Effector memory CD8-positive, alpha-beta T cell (primary cell): ENCODE measurements around the gene SMAD3.
"Not testable (repeated sequence)": the region's sequence is repeated elsewhere in the genome, so short reads cannot be mapped to it uniquely, and the experiment has no call there.

Source experiments
- ATAC-seq: fragments of 150-1000 bp; cut with Tn5 transposase; replicated peaks from 2 replicates; pipeline ENCODE4 v1.10.0; 2021; ENCODE audit warnings: mild to moderate bottlenecking, moderate library complexity
- DNase-seq, 3 experiments: peaks; one replicate each; pipeline ENCODE4 v3.0.0; 2021
- H3K27ac Mint-ChIP-seq, 2 donors: one replicate each; pipeline ENCODE4 v1.8.0; 2022; ENCODE audit warnings: mild to moderate bottlenecking in 2 of 2, mixed read lengths in 2 of 2, moderate library complexity in 2 of 2
- H3K27me3 Mint-ChIP-seq, 2 donors: one replicate each; pipeline ENCODE4 v1.8.0; 2022; ENCODE audit warnings: mixed read lengths in 2 of 2
- H3K36me3 Mint-ChIP-seq: one replicate; pipeline ENCODE4 v1.8.0; 2022; ENCODE audit warnings: mild to moderate bottlenecking, moderate library complexity, mixed read lengths; ENCODE audit not compliant: insufficient read depth
- H3K4me1 Mint-ChIP-seq, 2 donors: one replicate each; pipeline ENCODE4 v1.8.0; 2022; ENCODE audit warnings: low read depth in 2 of 2, mixed read lengths in 2 of 2
- H3K4me3 Mint-ChIP-seq, 2 donors: one replicate each; pipeline ENCODE4 v1.8.0; 2022; ENCODE audit warnings: mild to moderate bottlenecking in 2 of 2, mixed read lengths in 2 of 2, moderate library complexity in 2 of 2
- H3K9me3 Mint-ChIP-seq, 2 donors: one replicate each; pipeline ENCODE4 v1.8.0; 2022; ENCODE audit warnings: mixed read lengths in 2 of 2
- total RNA-seq, 9 experiments: gene quantifications; one replicate each; lab custom pipeline; 2026; lab: John Stamatoyannopoulos, UW

SMAD3 gene
- total RNA-seq, result 20.7 to 338 (median 110) reads per million in 9 experiments

DNA sequence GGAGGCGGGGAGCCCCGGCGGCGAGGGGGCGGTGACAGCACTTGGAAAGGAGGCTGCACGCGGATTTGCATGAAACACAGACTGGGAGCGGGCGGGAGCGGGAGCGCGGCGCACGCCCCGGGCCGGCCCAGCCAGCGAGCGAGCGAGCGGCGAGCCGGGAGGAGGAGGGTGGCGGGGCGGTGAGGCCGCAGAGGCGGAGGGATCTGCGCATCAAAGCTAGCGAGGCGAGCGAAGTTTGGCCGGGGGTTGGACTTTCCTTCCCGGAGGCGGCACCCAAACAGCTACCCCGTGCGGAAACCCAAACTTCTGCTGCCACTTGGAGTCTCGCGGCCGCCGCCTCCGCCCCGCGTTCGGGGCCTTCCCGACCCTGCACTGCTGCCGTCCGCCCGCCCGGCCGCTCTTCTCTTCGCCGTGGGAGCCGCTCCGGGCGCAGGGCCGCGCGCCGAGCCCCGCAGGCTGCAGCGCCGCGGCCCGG is at the start of gene SMAD3:
SMAD3 (plus strand) TSS at position 72 of the 475 bp plus-strand sequence. CDS start 553 bp downstream, outside the sequence.
- ATAC-seq (peak; percentile 62), DNase-seq (peak; percentile 65 to 68 (median 65))
- peaks cover 28% of the 10 kb centered on the region for H3K36me3 Mint-ChIP-seq
- peak within 1 kb of the TSS; percentile 95 to 97 for H3K27ac Mint-ChIP-seq
- H3K9me3 Mint-ChIP-seq, result no peaks in the 10 kb centered on the region
- H3K4me3 Mint-ChIP-seq, result peak within 1 kb of the TSS; percentile 96 to 97
- H3K27me3 Mint-ChIP-seq, result no peaks in the 10 kb centered on the region
- peaks cover 49 to 55% of the 10 kb centered on the region in 2 donors for H3K4me1 Mint-ChIP-seq

- DNase-seq, result no peak
- H3K4me3 Mint-ChIP-seq, result no peak overlapping the region
- H3K27ac Mint-ChIP-seq, result peak overlapping the region in 1 of 2 donors; percentile 57
- H3K27me3 Mint-ChIP-seq, result no peaks in the 10 kb centered on the region
- ATAC-seq, result no peak
- peaks cover 3% of the 10 kb centered on the region for H3K36me3 Mint-ChIP-seq
- H3K4me1 Mint-ChIP-seq, result peaks cover 2 to 3% of the 10 kb centered on the region in 2 donors
- H3K9me3 Mint-ChIP-seq, result no peaks in the 10 kb centered on the region
These were observed 48.1 kb upstream of the SMAD3 start for GRCh38 chr15:67017311-67017710.

GRCh38 chr15:67018026-67018425 is 47.4 kb upstream of the SMAD3 start:
- peaks cover 3% of the 10 kb centered on the region for H3K36me3 Mint-ChIP-seq
- no peaks in the 10 kb centered on the region for H3K9me3 Mint-ChIP-seq
- H3K4me1 Mint-ChIP-seq, result peaks cover 2 to 3% of the 10 kb centered on the region in 2 donors
- ATAC-seq (no peak), DNase-seq (no peak)
- H3K27ac Mint-ChIP-seq, result no peak overlapping the region
- no peaks in the 10 kb centered on the region for H3K27me3 Mint-ChIP-seq
- no peak overlapping the region for H3K4me3 Mint-ChIP-seq

DNA sequence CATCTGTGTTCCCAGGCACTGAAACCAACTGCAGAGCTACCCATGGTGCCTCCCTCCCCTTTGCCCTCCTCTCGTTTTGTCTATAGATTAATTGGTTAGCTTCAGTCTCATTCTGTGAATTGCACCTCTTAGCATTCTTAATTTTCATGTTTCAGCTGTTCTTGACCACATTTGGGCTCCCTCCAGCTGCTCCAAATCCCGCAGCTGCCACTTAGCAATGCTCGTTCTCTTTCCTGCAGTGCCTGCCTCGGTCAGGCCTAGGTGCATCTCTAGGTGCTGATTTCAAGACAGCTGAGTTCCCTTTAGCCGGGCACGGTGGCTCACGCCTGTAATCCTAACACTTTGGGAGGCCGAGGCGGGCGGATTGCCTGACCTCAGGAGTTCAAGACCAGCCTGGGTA is 47.0 kb upstream of the SMAD3 start:
- Mint-ChIP-seq H3K27ac (no peak overlapping the region), H3K4me1 (peaks cover 2 to 3% of the 10 kb centered on the region in 2 donors), H3K4me3 (no peak overlapping the region), H3K9me3 (no peaks in the 10 kb centered on the region), H3K27me3 (no peaks in the 10 kb centered on the region), H3K36me3 (peaks cover 3% of the 10 kb centered on the region)
- no peak for DNase-seq
- ATAC-seq, result no peak

DNA sequence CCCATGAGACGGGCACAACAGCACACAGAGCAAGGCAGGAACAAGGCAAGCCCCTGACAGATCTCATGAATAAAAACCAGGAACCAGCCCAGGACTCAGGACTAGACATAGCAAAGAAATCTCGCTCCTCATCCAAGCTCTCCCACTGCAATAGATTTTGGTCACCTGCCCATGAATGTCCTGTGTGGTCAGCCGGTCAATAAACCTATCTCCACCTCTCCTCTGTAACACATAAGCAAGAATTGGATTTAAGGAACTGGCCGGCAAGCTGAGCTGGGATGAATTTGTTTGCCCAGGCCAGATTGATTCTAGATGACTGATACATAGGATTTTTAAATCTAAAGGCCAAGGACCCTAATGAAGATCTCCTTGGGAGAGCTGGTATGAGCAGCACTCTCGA is 46.3 kb upstream of the SMAD3 start:
- ATAC-seq (no peak), DNase-seq (no peak)
- Mint-ChIP-seq H3K27ac (no peak overlapping the region), H3K36me3 (peaks cover 3% of the 10 kb centered on the region), H3K27me3 (no peaks in the 10 kb centered on the region), H3K4me3 (no peak overlapping the region), H3K4me1 (peaks cover 2 to 3% of the 10 kb centered on the region in 2 donors), H3K9me3 (no peaks in the 10 kb centered on the region)

DNA sequence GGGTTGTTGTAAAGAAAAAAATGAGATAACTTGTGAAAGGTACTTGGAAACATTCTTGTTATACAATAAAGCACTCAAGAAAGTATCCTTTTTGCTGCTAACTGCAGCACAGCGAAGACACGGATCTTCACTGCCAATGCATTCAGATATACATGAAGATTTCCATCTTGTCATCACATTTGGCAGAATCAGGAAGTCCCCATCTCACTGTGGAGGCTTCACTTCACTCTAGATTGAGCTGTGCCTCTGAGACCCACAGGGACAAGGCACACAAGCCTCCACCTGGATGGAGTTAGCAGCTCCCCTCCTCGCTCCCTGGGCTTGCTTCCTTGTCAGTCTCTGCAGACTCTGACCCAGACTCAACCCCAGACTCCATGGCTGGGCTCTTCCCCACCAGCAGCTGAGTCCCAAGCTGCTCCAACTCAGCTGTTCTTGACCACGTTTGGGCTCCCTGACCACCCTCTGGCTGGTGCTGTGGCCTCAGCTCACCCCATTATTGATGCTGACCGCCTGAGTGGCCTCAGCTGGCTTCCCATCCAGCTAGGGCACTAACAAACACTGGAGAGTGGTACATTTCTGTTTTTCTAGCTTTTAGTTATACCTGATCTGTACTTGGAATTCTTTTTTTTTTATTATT is 45.4 kb upstream of the SMAD3 start:
- H3K4me1 Mint-ChIP-seq, result peaks cover 3 to 4% of the 10 kb centered on the region in 2 donors
- no peak for ATAC-seq
- no peak for DNase-seq
- H3K36me3 Mint-ChIP-seq, result peaks cover 3% of the 10 kb centered on the region
- no peak overlapping the region for H3K4me3 Mint-ChIP-seq
- H3K27ac Mint-ChIP-seq, result no peak overlapping the region
- H3K9me3 Mint-ChIP-seq, result no peaks in the 10 kb centered on the region
- H3K27me3 Mint-ChIP-seq, result no peaks in the 10 kb centered on the region

GRCh38 chr15:67020668-67021067 is 44.7 kb upstream of the SMAD3 start:
- not testable (repeated sequence) for H3K4me3 Mint-ChIP-seq, H3K36me3 Mint-ChIP-seq, ATAC-seq, DNase-seq, H3K9me3 Mint-ChIP-seq, H3K27me3 Mint-ChIP-seq, H3K4me1 Mint-ChIP-seq
- H3K27ac Mint-ChIP-seq, result peak overlapping the region in 1 of 2 donors; percentile 36

- Mint-ChIP-seq H3K27me3 (no peaks in the 10 kb centered on the region), H3K36me3 (peaks cover 3% of the 10 kb centered on the region), H3K9me3 (no peaks in the 10 kb centered on the region), H3K27ac (no peak overlapping the region), H3K4me3 (no peak overlapping the region), H3K4me1 (peaks cover 3 to 4% of the 10 kb centered on the region in 2 donors)
- DNase-seq (no peak), ATAC-seq (no peak)
These were observed 43.9 kb upstream of the SMAD3 start for GRCh38 chr15:67021455-67021854.

- H3K27me3 Mint-ChIP-seq, result no peaks in the 10 kb centered on the region
- ATAC-seq (no peak), DNase-seq (no peak)
- no peak overlapping the region for H3K27ac Mint-ChIP-seq
- H3K36me3 Mint-ChIP-seq, result no peaks in the 10 kb centered on the region
- peaks cover 0 to 2% of the 10 kb centered on the region in 2 donors for H3K4me1 Mint-ChIP-seq
- no peak overlapping the region for H3K4me3 Mint-ChIP-seq
- no peaks in the 10 kb centered on the region for H3K9me3 Mint-ChIP-seq
These were observed 42.8 kb upstream of the SMAD3 start for GRCh38 chr15:67022587-67023105.

- Mint-ChIP-seq H3K9me3 (no peaks in the 10 kb centered on the region), H3K4me1 (peaks cover 0 to 2% of the 10 kb centered on the region in 2 donors), H3K36me3 (no peaks in the 10 kb centered on the region), H3K27ac (no peak overlapping the region), H3K27me3 (no peaks in the 10 kb centered on the region), H3K4me3 (no peak overlapping the region)
- no peak for DNase-seq
- no peak for ATAC-seq
These were observed 41.7 kb upstream of the SMAD3 start for GRCh38 chr15:67023517-67024313.

- Mint-ChIP-seq H3K36me3 (no peaks in the 10 kb centered on the region), H3K9me3 (no peaks in the 10 kb centered on the region), H3K27me3 (no peaks in the 10 kb centered on the region), H3K27ac (no peak overlapping the region), H3K4me3 (no peak overlapping the region), H3K4me1 (peaks cover 0 to 2% of the 10 kb centered on the region in 2 donors)
- no peak for DNase-seq
- ATAC-seq, result no peak
These were observed 40.9 kb upstream of the SMAD3 start for GRCh38 chr15:67024314-67024997.

GRCh38 chr15:67024998-67025368 is 40.4 kb upstream of the SMAD3 start:
- Mint-ChIP-seq H3K4me3 (no peak overlapping the region), H3K36me3 (no peaks in the 10 kb centered on the region), H3K9me3 (no peaks in the 10 kb centered on the region), H3K27ac (no peak overlapping the region), H3K27me3 (no peaks in the 10 kb centered on the region), H3K4me1 (peaks cover 0 to 2% of the 10 kb centered on the region in 2 donors)
- no peak for ATAC-seq
- DNase-seq, result no peak
